HCT116 (cell line): ENCODE results near the gene ZNF230. TPM values are rescaled to one million over a fixed set of nuclear protein-coding genes. Genes with fewer than 3 reads are reported as not detected.

Experiments
- CBX3 ChIP-seq: IDR thresholded peaks from 2 replicates; pipeline ENCODE4 v1.6.1; 2012; ENCODE audit warnings: low read depth
- CEBPB ChIP-seq: IDR thresholded peaks from 2 replicates; pipeline ENCODE4 v1.6.1; 2012; ENCODE audit warnings: low read depth
- EZH2phosphoT487 ChIP-seq: fragments of 200-600 bp; IDR thresholded peaks from 2 replicates; pipeline ENCODE4 v1.6.1; 2018; ENCODE audit warnings: antibody characterized with exemption, borderline replicate concordance
- FOSL1 ChIP-seq: IDR thresholded peaks from 2 replicates; pipeline ENCODE4 v1.6.1; 2012; ENCODE audit warnings: low read depth
- MAX ChIP-seq: IDR thresholded peaks from 2 replicates; pipeline ENCODE4 v1.6.1; 2012
- POLR2AphosphoS5 ChIP-seq: IDR thresholded peaks from 2 replicates; pipeline ENCODE4 v1.6.1; 2011; ENCODE audit warnings: mild to moderate bottlenecking, low read depth, low read length, moderate library complexity
- RAD21 ChIP-seq: IDR thresholded peaks from 2 replicates; pipeline ENCODE4 v1.6.1; 2012; ENCODE audit warnings: low read depth, mild to moderate bottlenecking
- ZNF274 ChIP-seq: fragments of 200-500 bp; sonication (Bioruptor generic); IDR thresholded peaks from 2 replicates; pipeline ENCODE4 v1.6.1; 2014; ENCODE audit warnings: mild to moderate bottlenecking, low read depth, low read length, inconsistent platforms
- total RNA-seq: library from RNA; stranded (reverse); gene quantifications from one replicate; pipeline ENCODE4 v1.2.1, GENCODE V29; 2021; ENCODE audit not compliant: unreplicated experiment
- TF ChIP-seq, protein P1 (sequence below): IDR thresholded peaks from 2 replicates; pipeline ENCODE4 v1.6.1; 2012; ENCODE audit warnings: low read depth
- TF ChIP-seq, protein P2 (sequence below), 3 experiments: fragments of 200-600 bp in 1 of 3; sonication (generic) in 1 of 3; IDR thresholded peaks in 2 of 3; conservative IDR thresholded peaks in 1 of 3; 2 replicates each; pipeline ENCODE4 v1.5.1; 2012 to 2017; ENCODE audit warnings: low read depth in 2 of 3, low read length in 2 of 3, antibody characterized with exemption in 1 of 3, borderline replicate concordance in 1 of 3, control low read depth in 1 of 3, mild to moderate bottlenecking in 1 of 3, mixed read lengths in 1 of 3, mixed run types in 1 of 3, moderate library complexity in 1 of 3; ENCODE audit not compliant: insufficient read depth in 1 of 3

Gene ZNF230
- total RNA-seq, 1 experiment from 2014 or later, result 2.8 TPM

DNA sequence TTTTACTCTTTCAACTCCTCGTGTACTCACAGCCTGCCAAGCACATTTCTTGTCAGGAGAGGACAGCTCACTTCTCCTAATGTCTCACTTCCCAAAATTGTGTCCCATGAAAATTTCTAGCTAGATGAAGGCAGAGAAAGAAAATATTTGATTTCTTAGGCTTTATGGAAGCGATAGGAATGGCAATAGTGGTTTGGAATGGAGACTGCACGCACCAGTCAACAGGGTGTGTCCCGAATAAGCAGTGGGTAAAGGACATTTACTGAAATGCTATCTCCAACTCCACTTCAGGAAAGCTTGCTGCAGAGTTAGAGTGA lies 22.1 kb downstream of the ZNF230 start (continued):
- TF ChIP-seq, protein P1, sequence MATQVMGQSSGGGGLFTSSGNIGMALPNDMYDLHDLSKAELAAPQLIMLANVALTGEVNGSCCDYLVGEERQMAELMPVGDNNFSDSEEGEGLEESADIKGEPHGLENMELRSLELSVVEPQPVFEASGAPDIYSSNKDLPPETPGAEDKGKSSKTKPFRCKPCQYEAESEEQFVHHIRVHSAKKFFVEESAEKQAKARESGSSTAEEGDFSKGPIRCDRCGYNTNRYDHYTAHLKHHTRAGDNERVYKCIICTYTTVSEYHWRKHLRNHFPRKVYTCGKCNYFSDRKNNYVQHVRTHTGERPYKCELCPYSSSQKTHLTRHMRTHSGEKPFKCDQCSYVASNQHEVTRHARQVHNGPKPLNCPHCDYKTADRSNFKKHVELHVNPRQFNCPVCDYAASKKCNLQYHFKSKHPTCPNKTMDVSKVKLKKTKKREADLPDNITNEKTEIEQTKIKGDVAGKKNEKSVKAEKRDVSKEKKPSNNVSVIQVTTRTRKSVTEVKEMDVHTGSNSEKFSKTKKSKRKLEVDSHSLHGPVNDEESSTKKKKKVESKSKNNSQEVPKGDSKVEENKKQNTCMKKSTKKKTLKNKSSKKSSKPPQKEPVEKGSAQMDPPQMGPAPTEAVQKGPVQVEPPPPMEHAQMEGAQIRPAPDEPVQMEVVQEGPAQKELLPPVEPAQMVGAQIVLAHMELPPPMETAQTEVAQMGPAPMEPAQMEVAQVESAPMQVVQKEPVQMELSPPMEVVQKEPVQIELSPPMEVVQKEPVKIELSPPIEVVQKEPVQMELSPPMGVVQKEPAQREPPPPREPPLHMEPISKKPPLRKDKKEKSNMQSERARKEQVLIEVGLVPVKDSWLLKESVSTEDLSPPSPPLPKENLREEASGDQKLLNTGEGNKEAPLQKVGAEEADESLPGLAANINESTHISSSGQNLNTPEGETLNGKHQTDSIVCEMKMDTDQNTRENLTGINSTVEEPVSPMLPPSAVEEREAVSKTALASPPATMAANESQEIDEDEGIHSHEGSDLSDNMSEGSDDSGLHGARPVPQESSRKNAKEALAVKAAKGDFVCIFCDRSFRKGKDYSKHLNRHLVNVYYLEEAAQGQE, result no peak
- TF ChIP-seq FOSL1 (no peak), RAD21 (no peak), ZNF274 (no peak), EZH2phosphoT487 (no peak), CBX3 (no peak), CEBPB (no peak), MAX (no peak), POLR2AphosphoS5 (no peak)
- TF ChIP-seq, protein P2, sequence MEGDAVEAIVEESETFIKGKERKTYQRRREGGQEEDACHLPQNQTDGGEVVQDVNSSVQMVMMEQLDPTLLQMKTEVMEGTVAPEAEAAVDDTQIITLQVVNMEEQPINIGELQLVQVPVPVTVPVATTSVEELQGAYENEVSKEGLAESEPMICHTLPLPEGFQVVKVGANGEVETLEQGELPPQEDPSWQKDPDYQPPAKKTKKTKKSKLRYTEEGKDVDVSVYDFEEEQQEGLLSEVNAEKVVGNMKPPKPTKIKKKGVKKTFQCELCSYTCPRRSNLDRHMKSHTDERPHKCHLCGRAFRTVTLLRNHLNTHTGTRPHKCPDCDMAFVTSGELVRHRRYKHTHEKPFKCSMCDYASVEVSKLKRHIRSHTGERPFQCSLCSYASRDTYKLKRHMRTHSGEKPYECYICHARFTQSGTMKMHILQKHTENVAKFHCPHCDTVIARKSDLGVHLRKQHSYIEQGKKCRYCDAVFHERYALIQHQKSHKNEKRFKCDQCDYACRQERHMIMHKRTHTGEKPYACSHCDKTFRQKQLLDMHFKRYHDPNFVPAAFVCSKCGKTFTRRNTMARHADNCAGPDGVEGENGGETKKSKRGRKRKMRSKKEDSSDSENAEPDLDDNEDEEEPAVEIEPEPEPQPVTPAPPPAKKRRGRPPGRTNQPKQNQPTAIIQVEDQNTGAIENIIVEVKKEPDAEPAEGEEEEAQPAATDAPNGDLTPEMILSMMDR (IDR thresholded peaks at IDR 0.05 in 2 of 3, conservative IDR thresholded peaks at IDR 0.05 in 1 of 3; ENCODE audit: borderline replicate concordance in 1 of 3, insufficient read depth in 1 of 3, low read depth in 2 of 3, low read length in 2 of 3), result no peak
